Colonic mucosa (tissue), 4 donors: ENCODE results near the gene CRP. TPM values are rescaled to one million over a fixed set of nuclear protein-coding genes. Genes with fewer than 3 reads are reported as not detected.
A peak's percentile ranks its signal among the peaks of the same experiment; 100 is the strongest.

Experiments used
- DNase-seq: peaks from one replicate; pipeline ENCODE4 v3.0.0-alpha.2; 2020
- H3K27ac ChIP-seq: fragments of 200-600 bp; one replicate; pipeline ENCODE4 v1.8.0; 2021
- H3K27me3 ChIP-seq: fragments of 200-600 bp; one replicate; pipeline ENCODE4 v1.8.0; 2021
- H3K36me3 ChIP-seq: fragments of 200-600 bp; one replicate; pipeline ENCODE4 v1.8.0; 2021
- H3K4me1 ChIP-seq: fragments of 200-600 bp; one replicate; pipeline ENCODE4 v1.8.0; 2021; ENCODE audit warnings: mild to moderate bottlenecking
- H3K4me3 ChIP-seq: fragments of 200-600 bp; one replicate; pipeline ENCODE4 v1.8.0; 2021
- H3K9ac ChIP-seq, 2 donors: one replicate each; pipeline ENCODE4 v1.7.0; 2013; ENCODE audit warnings: control low read depth in 2 of 2, low read depth in 2 of 2, low read length in 2 of 2
- H3K9me3 ChIP-seq: fragments of 200-600 bp; one replicate; pipeline ENCODE4 v1.8.0; 2021
- intact Hi-C: fragments of 100-400 bp; cut with DNase I; formaldehyde crosslinking; loops from one replicate; pipeline ENCODE4 v1.14.1; 2022
- total RNA-seq, 2 donors: library from RNA; stranded (reverse); fragmentation: NEBNext Ultra II Directional in 1 of 2; extraction: Animal tissue kit (Norgen Biotek cat#: 25700) in 1 of 2; gene quantifications; one replicate each; pipeline ENCODE4 v1.2.1, GENCODE V29; 2021
- TF ChIP-seq, protein P1 (sequence below): fragments of 200-600 bp; IDR thresholded peaks from one replicate; pipeline ENCODE4 v1.8.0; 2022; ENCODE audit warnings: antibody characterized with exemption, mild to moderate bottlenecking
- donor health status: healthy.
- donor health status: DM: no; HTN: no; CAD: no.
- donor health status: DM: no; HTN: no; CAD: no.

CRP gene
- total RNA-seq, 2 donors from 2014 or later: 1.9 TPM; not detected in 1

- H3K9me3 ChIP-seq: no peaks in the 10 kb centered on the region
- intact Hi-C loops: no loop called here
- no peak overlapping the region for H3K4me3 ChIP-seq
- H3K27me3 ChIP-seq: no peaks in the 10 kb centered on the region
- no peak overlapping the region for H3K9ac ChIP-seq
- no peaks in the 10 kb centered on the region for H3K4me1 ChIP-seq
- H3K27ac ChIP-seq: no peak overlapping the region
- peak; percentile 38 for DNase-seq
- TF ChIP-seq, protein P1, sequence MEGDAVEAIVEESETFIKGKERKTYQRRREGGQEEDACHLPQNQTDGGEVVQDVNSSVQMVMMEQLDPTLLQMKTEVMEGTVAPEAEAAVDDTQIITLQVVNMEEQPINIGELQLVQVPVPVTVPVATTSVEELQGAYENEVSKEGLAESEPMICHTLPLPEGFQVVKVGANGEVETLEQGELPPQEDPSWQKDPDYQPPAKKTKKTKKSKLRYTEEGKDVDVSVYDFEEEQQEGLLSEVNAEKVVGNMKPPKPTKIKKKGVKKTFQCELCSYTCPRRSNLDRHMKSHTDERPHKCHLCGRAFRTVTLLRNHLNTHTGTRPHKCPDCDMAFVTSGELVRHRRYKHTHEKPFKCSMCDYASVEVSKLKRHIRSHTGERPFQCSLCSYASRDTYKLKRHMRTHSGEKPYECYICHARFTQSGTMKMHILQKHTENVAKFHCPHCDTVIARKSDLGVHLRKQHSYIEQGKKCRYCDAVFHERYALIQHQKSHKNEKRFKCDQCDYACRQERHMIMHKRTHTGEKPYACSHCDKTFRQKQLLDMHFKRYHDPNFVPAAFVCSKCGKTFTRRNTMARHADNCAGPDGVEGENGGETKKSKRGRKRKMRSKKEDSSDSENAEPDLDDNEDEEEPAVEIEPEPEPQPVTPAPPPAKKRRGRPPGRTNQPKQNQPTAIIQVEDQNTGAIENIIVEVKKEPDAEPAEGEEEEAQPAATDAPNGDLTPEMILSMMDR: no peak
- no peaks in the 10 kb centered on the region for H3K36me3 ChIP-seq
These were observed 37.8 kb upstream of the CRP start for GRCh38 chr1:159752135-159752580.

GRCh38 chr1:159751031-159751430 is 36.6 kb upstream of the CRP start:
- TF ChIP-seq, protein P1: no peak
- no peak overlapping the region for H3K9ac ChIP-seq
- H3K4me1 ChIP-seq: no peaks in the 10 kb centered on the region
- no peaks in the 10 kb centered on the region for H3K9me3 ChIP-seq
- H3K36me3 ChIP-seq: no peaks in the 10 kb centered on the region
- no peak for DNase-seq
- no peak overlapping the region for H3K4me3 ChIP-seq
- H3K27ac ChIP-seq: no peak overlapping the region
- no peaks in the 10 kb centered on the region for H3K27me3 ChIP-seq
- intact Hi-C loops: no loop called here

DNA sequence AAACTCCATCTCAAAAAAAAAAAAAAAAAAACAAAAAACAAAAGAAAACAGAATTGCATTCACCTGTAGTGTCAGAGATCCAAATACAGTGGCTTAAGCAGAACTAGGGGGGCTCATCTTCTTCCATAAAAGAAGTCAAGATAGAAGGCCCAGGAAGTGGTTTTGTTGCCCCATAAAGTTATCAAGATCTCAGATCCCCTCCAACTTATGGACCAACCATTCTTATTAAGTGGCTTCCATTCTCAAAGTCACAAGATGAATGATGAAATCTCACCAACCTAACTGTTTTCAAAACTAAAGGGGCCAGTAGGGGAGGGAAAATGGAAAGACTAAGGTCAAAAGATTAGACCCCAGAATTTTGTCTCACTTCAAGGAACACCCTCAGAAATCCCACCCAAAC is 36.2 kb upstream of the CRP start:
- intact Hi-C loops: no loop called here
- no peaks in the 10 kb centered on the region for H3K36me3 ChIP-seq
- no peak overlapping the region for H3K4me3 ChIP-seq
- no peaks in the 10 kb centered on the region for H3K4me1 ChIP-seq
- TF ChIP-seq, protein P1: no peak
- DNase-seq: no peak
- no peak overlapping the region for H3K27ac ChIP-seq
- no peak overlapping the region for H3K9ac ChIP-seq
- no peaks in the 10 kb centered on the region for H3K27me3 ChIP-seq
- H3K9me3 ChIP-seq: no peaks in the 10 kb centered on the region

GRCh38 chr1:159749630-159750029 is 35.2 kb upstream of the CRP start:
- TF ChIP-seq, protein P1: no peak
- Histone ChIP-seq H3K27me3 (no peaks in the 10 kb centered on the region), H3K4me1 (no peaks in the 10 kb centered on the region), H3K27ac (no peak overlapping the region), H3K9me3 (no peaks in the 10 kb centered on the region), H3K36me3 (no peaks in the 10 kb centered on the region), H3K9ac (no peak overlapping the region), H3K4me3 (no peak overlapping the region)
- intact Hi-C loops: no loop called here
- DNase-seq: no peak

GRCh38 chr1:159748370-159748769 is 34.0 kb upstream of the CRP start:
- Histone ChIP-seq H3K27me3 (no peaks in the 10 kb centered on the region), H3K36me3 (no peaks in the 10 kb centered on the region), H3K4me1 (no peaks in the 10 kb centered on the region), H3K4me3 (no peak overlapping the region), H3K9ac (no peak overlapping the region), H3K27ac (no peak overlapping the region), H3K9me3 (no peaks in the 10 kb centered on the region)
- TF ChIP-seq, protein P1: no peak
- intact Hi-C loops: no loop called here
- no peak for DNase-seq

DNA sequence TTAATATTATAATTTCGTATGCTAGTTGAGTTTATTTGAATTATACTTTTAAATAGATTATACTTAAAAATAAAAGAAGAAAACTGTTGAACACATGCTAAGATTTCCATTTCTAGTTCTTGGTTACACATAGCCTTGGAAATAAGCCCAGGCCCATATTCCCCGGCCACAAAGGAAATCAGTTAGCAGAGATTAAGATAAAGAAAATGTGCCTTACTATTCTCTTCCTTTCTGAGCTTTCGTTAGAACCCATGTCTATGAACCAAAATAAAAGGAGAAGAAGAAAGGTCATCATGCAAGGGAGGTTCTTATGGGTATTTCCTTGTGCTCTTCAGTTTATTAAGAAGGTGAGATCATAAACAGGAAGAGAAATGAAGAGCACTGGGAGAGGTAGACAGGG is 32.3 kb upstream of the CRP start:
- H3K4me3 ChIP-seq: no peak overlapping the region
- H3K36me3 ChIP-seq: no peaks in the 10 kb centered on the region
- H3K9ac ChIP-seq: no peak overlapping the region
- H3K27me3 ChIP-seq: no peaks in the 10 kb centered on the region
- DNase-seq: no peak
- no peaks in the 10 kb centered on the region for H3K4me1 ChIP-seq
- H3K27ac ChIP-seq: no peak overlapping the region
- intact Hi-C loops: no loop called here
- TF ChIP-seq, protein P1: no peak
- H3K9me3 ChIP-seq: no peaks in the 10 kb centered on the region
